HCT116 (cell line): Measurements from ENCODE around the gene FEZF1.
"Not testable (repeated sequence)": the region's sequence is repeated elsewhere in the genome, so short reads cannot be mapped to it uniquely, and the experiment has no call there.

Source experiments
- EGR1 ChIP-seq: IDR thresholded peaks from 2 replicates; pipeline ENCODE4 v1.6.1; 2012; ENCODE audit warnings: low read depth
- EZH2phosphoT487 ChIP-seq: fragments of 200-600 bp; IDR thresholded peaks from 2 replicates; pipeline ENCODE4 v1.6.1; 2018; ENCODE audit warnings: antibody characterized with exemption, borderline replicate concordance
- SRF ChIP-seq: IDR thresholded peaks from 2 replicates; pipeline ENCODE4 v1.6.1; 2012; ENCODE audit warnings: low read depth
- TF ChIP-seq, protein P1 (sequence below), 3 experiments: fragments of 200-600 bp in 1 of 3; sonication (generic) in 1 of 3; IDR thresholded peaks in 2 of 3; conservative IDR thresholded peaks in 1 of 3; 2 replicates each; pipeline ENCODE4 v1.5.1; 2012 to 2017; ENCODE audit warnings: low read depth in 2 of 3, low read length in 2 of 3, antibody characterized with exemption in 1 of 3, borderline replicate concordance in 1 of 3, control low read depth in 1 of 3, mild to moderate bottlenecking in 1 of 3, mixed read lengths in 1 of 3, mixed run types in 1 of 3, moderate library complexity in 1 of 3; ENCODE audit not compliant: insufficient read depth in 1 of 3
- TF ChIP-seq, protein P2 (sequence below): IDR thresholded peaks from 2 replicates; pipeline ENCODE4 v1.6.1; 2012

- not testable (repeated sequence) for TF ChIP-seq EGR1, SRF, EZH2phosphoT487
- TF ChIP-seq, protein P1, sequence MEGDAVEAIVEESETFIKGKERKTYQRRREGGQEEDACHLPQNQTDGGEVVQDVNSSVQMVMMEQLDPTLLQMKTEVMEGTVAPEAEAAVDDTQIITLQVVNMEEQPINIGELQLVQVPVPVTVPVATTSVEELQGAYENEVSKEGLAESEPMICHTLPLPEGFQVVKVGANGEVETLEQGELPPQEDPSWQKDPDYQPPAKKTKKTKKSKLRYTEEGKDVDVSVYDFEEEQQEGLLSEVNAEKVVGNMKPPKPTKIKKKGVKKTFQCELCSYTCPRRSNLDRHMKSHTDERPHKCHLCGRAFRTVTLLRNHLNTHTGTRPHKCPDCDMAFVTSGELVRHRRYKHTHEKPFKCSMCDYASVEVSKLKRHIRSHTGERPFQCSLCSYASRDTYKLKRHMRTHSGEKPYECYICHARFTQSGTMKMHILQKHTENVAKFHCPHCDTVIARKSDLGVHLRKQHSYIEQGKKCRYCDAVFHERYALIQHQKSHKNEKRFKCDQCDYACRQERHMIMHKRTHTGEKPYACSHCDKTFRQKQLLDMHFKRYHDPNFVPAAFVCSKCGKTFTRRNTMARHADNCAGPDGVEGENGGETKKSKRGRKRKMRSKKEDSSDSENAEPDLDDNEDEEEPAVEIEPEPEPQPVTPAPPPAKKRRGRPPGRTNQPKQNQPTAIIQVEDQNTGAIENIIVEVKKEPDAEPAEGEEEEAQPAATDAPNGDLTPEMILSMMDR (IDR thresholded peaks at IDR 0.05 in 2 of 3, conservative IDR thresholded peaks at IDR 0.05 in 1 of 3; ENCODE audit: borderline replicate concordance in 1 of 3, insufficient read depth in 1 of 3, low read depth in 2 of 3, low read length in 2 of 3) = not testable (repeated sequence)
- TF ChIP-seq, protein P2, sequence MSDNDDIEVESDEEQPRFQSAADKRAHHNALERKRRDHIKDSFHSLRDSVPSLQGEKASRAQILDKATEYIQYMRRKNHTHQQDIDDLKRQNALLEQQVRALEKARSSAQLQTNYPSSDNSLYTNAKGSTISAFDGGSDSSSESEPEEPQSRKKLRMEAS = not testable (repeated sequence)
Observed at GRCh38 chr7:122284608-122285007, 19.9 kb downstream of the FEZF1 start.
